ENCODE measurements around the gene TNFSF11.

The TNFSF11 gene

DNA sequence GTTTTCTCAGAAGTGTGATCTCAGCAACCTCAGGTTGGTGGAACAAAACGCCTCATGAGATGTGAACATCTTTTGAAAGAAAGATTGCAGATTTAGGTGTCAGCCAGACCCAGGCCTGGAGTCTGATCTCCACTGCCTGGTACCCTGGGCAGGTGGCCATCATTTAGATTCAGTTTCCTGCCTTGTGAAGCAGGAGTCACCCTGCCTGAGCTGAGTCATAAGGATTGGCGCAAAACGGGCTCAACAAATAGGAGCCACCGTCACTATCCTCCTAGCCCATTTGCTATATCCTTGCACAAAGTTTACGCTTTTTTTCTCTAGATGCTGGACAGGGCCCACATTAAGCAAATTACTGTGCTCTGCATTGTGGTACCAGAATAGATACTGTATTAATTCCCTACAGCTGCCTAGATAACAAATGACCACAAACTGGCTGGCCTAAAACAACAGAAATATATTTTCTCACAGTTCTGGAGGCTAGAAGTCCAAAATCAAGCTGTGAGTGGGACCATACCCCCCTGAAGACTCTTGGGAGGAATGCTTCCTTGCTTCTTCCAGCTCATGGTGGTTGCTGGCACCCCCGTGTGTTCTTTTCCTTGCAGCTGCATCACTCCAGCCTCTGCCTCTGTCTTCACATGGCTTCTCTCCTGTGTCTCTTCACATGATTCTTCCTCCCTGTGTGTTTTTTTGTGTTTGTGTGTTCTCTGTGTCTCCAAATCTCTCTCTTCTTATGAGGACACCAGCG is 38.2 kb downstream of the TNFSF11 start:
- no peak for DNase-seq

GRCh38 chr13:42614436-42615035 is 40.6 kb downstream of the TNFSF11 start:
- DNase-seq = peak; percentile 67

DNA sequence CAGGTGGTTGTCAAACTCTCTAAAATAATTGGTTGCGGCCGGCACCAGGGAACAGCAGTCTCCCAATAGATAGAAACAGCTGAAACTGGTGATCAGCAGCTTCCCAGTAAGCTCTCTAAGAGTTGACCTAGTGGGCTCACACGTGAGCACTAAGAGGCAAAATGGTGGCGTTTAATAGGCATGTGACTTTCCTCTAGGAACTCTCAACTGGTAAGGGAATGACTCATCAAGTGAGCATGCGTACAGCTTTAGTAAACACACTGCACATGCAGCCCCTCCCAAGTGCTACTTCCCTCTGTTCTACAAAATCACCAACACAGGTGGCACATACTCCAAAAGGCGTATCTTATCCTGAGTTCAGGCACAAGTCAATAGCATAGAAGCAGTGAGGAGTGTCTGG is 41.7 kb downstream of the TNFSF11 start:
- DNase-seq = no peak

DNA sequence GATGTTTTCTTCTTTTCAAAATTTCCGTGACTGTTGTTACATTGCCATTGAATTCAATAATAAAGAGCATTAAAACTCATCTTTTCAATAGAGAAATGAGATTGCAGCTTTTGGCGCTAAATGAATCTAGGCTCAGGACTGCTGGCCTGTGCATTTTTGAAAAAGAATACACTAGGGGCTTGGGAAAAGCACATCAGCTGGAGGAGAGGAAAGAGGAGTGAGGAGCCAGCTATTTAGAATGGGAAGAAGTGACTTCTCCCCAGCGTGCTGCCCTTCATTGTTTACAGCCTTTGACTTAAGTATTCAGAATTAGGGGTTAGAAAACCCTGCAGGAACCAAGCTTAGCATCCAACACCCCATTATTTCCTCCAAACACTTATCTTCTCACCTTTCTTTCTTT is 43.3 kb downstream of the TNFSF11 start:
- DNase-seq = no peak

DNA sequence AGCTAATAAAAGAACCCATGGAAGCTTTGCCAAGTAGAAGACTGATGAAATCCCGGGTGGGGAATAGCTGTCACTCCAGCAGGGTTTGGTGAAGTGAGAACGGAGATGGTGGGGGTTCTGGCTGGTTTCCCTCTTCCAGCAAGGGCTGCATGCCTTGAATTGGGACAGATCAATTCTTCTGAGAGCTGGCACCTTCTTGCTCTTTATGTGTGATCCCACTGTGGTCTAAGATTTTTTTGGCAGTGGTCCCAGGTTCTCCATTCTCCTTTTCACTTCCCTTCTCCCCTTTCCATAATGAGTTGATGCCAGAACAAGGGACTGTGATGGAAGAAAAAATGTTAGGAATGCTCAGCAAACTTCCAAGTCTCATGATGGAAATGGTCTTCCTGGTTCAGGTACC is 50.0 kb downstream of the TNFSF11 start:
- DNase-seq = no peak

DNA sequence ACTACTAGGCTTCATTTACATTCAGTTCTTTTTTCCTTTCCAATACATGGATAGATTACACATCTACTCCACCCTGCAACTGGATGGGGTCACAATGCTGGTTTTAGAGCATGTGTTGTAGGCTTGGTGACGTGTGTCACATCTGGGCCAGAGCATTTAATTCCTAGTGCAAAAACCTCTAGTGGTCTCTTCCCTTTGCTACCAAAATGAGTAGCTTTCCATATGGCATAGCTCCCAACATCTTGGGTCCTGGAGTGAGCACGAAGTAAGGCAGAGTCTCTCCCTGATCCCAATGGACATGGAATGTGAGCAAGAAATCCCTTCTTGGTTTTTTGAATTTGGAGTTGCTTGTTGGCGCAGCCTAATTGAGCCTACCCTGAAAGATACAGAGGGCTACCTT is 51.7 kb downstream of the TNFSF11 start:
- DNase-seq = no peak

- DNase-seq = no peak
Observed at GRCh38 chr13:42626176-42626860, 52.4 kb downstream of the TNFSF11 start.

GRCh38 chr13:42628666-42629065 is 54.7 kb downstream of the TNFSF11 start:
- DNase-seq = no peak

- DNase-seq = no peak
Observed at GRCh38 chr13:42631181-42631580, 57.2 kb downstream of the TNFSF11 start.

DNA sequence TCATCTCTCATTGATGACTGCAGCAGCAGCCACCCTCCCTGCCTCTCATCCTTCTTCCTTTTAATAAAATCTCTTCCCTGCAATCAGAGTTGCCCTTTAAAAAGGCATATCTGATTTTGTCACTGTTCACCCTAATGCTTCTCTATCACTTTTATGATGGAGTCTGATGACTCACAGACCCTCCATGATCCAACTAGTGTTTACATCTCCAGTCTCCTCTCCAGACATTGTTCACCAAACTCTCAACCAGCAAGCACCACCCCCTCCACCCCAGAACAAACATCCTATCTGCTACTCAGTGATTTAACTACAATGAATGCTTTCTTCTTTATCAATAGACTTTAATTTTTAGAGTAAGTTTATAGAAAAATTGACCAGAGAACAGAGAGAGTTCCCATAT is 59.5 kb downstream of the TNFSF11 start:
- DNase-seq = no peak

DNA sequence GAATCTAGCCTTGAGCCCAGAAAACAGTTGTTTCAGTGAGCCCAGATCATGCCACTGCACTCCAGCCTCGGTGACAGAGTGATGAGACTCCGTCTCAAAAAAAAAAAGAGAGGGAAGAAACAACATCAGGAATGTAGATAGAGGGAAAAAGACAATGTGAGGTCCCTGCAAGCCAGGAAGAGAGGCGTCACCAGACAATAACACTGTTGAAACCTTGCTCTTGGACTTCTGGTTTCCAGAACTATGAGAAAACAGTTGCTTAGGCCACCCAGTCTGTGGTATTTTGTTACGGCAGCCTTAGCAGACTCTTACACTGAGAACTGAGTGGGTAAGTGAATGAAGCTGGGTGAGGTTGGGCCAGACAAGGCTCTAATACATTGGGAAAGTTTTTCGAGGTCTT is 64.1 kb downstream of the TNFSF11 start:
- DNase-seq = no peak

- no peak for DNase-seq
Observed at GRCh38 chr13:42638886-42639285, 64.9 kb downstream of the TNFSF11 start.

DNA sequence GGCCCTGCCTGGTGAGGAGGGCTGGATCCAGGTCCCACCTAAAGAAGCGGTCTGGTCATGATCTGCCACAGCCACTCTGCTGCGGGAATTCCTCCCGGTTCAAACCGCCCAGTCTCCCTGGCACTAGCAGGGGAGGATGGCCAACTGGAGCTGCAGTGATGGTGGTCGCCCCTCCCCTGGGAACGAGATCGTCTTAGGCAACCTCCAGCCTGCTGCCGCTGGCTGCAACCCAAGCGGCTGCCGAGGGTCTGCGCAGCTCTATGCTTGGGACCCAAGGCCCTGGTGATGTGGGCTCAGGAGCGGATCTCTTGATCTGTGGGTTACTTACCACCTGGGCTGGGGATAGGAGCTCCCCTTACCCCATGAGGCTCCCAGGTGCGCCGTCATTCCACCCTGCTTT is 69.1 kb downstream of the TNFSF11 start:
- no peak for DNase-seq

DNA sequence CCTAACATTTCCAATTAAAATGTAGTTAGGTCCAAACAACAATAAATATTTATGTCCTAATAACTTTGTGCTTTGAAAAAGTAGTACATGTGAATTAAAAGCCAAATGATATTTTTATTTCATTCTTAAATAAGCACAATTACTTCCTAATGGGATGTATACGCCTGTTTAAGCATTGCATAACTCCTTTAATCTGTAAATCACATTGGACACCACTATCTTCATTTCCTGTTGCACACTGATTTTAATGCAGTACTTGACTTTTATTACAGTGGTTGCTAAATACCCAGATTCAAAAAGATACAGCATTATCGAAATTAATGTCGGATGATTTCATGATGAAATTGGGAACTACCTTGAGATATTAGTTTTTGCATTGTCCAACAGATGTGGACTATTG is 70.9 kb downstream of the TNFSF11 start:
- no peak for DNase-seq

DNA sequence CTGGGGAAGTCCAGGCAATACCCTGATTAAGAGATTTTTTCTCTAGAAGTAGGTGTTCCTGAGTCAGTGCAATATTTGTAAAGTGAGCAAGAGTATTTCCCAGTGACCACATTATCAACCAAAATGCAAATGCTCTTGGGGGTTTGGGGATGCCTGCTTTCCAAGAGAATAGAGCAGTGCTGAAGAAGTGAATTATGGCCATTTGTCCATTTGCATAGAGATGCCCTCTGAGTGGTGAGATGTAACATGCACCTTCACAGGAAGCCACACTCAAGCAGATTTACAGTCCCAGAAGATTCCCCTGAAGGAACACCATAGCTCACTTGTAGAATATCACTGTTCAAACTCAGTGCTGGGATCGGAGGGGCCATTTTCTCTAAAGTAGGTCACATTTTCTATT is 71.8 kb downstream of the TNFSF11 start:
- DNase-seq = no peak

DNA sequence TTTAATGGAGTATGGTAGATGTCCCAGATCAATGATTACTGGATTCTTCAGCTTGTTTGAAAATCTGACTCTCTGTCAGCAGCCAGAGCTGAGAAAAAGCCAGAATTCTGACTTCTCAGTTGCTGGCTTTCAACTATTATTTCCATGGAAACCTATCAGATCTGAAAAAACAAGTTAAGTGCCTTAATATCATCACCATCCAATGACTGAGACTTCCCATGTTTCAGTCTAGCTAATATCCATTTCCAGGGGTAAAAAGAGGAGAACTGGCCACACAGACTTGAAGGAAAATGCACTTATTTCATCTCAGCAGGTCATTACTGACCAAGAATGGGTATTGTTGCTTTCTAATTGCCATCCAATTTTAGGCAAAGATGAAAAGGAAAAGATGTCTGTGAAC is 75.2 kb downstream of the TNFSF11 start:
- DNase-seq = no peak

DNA sequence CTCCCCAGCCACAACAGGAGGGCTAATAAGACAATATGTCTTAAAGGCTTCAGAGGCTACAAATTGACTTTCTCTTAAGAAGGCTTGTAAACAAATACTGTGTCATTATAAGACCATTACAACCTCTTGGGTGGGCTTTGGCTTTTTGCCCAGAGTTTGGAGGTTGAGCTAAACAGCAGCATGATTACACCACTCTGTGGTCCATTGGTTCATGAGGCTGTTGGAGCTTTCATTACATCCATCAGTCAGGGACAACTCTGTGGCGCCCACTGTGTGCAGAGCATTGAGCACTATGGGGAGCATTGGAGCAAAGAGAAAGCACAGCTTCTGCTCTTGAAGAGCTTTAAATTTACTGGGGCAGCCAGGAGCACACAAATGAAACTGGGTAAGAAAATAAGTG is 75.9 kb downstream of the TNFSF11 start:
- peak; percentile 55 for DNase-seq

DNA sequence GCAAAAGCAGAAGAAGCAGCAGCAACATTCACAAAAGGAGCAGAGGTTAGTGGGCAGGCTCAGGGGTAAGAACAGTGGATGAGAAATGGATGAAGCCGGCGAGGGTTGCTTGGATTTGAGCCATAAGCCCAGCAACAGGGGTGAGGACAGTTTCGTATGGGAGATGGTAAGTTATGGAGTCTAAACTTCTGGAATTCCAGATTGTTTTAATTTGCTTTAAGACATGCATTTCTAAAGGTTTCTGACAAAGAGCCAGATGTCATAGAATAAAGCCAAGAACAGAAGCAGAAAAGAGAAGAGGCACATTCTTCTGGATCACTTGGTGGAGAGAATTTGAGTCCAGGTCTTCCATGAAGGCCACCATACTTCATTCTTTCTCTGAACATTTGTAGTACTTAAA is 76.6 kb downstream of the TNFSF11 start:
- no peak for DNase-seq

DNA sequence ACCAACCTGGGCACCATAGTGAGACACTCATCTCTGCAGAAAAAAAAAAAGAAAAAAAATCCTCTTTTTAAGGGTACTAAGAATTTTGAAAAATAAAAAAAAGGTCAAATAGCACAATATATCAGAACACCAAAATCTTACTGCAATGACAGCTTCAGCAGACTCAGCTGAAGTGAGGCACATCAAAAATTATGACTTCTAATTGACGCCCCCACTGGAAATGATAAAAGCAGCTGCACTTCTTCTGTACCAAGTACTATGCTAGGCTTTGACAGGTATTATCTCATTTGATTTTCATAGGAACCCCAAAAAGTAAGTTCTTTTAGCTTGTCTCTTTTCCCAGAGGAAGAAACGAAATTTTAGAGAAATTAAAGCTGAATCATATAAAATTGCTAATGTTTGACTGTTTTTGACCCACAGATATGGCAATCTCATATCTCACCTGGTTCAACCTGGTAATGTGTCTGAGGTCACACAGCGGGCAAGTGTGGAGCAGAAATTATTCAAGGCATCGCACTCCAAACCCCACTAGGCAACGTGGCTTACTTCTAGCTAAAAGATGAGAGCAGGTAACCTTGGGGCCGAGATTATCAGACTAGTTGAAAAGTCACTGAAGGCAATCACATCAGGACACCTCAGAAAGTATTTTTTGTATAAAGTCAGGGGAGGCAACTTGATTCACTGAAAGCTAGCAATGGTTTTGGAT is 78.1 kb downstream of the TNFSF11 start:
- no peak for DNase-seq

DNA sequence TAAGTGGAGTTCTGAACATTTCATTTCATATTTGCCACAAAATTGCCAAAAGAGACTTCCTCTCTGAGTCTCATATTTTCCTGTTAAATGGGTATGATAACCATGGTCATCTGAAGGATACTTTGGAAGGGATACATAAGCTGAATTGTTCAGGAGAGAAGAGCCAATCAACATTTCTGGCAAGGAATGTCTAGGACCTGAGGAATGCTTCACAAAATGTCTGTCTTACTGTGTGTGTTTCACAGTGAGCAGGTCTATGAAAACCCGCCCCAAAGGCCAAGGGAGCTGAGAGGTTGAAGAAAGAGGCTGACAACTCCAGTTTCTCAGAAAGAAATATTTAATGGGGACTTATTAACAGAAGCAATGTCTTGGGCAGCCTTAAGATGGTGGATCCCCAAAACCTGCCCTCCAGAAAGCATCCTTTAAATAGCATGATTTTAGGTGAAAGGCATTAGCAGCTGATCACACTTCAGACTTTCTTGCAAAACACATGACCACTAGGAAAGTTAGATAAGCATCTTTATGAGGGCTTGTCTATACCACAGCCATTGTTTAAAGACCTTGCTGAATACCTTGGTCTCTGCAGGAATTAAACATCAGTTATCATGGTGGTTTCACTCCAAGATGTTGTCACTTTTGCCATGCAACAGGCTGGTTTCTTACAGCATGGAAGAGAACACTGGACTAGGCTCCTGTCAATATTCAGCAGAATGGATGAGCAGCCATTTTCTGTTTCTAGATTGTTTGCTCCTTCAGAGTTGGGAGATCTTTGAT is 78.9 kb downstream of the TNFSF11 start:
- no peak for DNase-seq

GRCh38 chr13:42653679-42654078 is 79.7 kb downstream of the TNFSF11 start:
- no peak for DNase-seq

DNA sequence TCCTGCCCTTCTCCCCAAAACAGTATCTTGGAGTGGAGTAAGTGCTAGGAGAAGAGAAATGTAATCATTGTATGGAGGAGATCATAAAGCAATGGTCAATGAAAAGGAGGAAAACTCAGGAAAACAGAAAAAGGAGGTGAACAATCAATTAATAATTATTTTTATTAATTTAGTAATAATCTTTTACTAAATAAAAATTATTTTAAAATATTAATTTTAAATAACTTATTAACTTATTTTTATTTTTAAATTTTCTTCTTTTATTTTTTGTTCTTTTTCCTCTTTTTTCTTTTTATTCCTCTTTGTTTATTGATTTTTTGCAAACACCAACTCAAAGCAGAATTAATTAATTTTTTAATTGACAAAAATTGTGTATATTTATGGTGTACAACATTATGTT is 80.3 kb downstream of the TNFSF11 start:
- no peak for DNase-seq

DNA sequence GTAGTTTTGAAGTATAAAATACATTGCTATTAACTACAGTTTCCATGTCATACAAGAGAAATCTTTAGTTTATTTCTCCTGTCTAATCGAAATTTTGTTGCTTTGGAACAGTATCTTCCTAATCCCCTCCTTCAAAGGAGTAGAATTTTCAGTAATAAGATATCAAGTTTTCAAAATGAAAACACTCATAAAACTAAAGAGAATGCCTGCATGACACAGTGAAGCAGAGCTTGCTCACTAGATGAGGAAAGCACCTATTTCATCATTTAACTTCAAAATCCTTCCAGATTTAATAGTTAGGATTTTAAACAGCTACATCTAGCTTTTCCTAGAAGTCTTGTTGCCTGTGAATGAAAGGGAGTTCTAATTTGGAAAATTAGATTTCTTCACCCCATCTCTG is 80.8 kb downstream of the TNFSF11 start:
- no peak for DNase-seq
